ENCODE data around the gene S100A3.

The S100A3 gene

DNA sequence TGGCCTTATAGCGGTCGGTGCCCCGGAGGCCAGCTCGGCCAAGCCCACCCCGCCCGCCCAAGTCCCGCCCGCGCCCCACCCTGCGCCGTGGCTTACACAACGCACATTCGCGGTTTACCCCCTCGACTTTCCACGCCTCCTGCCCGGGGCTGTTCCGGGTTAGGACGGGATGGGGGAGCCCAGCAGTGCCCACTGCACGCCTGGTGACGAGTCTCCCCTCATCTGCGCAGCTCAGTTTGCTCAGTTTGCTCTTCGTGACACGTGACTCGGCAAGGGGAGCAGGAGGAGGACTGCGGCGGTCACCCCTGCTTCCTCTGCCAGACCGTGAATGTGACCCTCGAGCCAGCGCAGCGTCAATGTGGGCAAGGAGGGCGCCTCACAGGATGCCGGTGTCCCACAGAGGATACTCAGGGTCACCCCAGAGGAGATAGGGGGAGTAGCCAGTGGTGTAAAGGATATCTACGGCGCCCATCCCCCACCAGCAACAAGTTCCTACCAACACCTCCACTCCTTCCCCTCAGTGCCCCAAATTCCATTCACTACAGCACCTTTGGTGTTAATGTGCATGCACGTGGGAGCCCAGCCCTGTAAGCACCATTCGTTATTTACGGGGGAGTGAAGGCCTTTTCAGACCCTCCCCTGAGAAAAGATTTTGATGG lies 12.9 kb downstream of the S100A3 start:
- in situ Hi-C loops (cut with MboI; ENCODE audit: low sequenced_read_pairs) = no loop called here

DNA sequence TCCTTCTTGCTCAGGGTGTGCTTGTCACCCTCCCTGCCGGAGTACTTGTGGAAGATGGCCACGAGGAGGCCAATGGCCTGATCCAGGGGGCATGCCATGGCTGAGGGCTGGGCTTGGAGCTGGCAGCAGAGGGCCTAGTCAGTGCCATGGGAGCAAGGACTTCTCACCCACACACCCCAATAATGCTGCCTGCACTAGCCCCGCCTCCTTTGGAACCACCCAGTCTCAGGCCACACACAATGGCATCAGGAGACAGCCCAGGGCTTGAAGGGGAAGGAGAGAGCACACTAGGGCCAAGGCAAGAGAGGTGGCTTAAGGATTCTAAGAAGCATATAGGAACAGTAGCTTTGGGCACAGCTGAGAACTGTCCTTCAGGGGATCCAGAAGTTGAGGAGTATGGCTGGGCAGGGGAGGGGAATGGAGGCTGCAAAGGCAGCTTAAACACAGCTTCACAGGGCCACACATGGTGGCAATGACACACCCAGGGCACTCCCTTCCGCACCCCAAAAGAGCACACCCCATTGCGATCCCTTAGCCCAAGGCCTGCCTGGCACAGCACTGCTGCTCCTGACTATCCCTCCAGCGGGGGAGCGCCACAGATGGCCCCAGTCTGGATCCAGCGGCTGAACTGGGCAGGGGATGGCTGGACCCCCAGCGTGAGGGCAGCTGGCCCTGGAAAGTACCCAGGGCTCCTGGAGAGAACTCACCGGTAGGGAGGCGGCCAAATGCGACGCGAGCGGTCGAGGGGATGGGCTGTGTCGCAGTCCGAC lies 13.6 kb downstream of the S100A3 start, which contains the start of gene S100A6:
Gene S100A6, minus strand, starts transcription at position 750 of the 770 bp plus-strand sequence. Its CDS starts 652 bp downstream, at position 98.
- in situ Hi-C loops (cut with MboI; ENCODE audit: low sequenced_read_pairs) = no loop called here

DNA sequence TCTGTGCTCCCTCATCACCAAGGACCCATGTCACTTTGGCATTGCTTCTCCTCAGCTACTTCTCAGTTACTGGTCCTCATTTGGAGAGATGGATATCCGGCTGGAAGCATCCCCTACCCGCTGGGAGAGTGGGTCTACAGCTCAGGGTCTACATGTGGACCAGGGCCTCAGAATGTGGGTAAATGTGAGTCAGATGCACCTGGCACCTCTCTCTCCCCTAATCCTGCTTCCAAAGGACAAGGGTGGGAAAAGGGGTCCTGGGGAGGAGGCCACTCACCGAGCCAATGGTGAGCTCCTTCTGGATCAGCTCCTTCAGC lies 14.2 kb downstream of the S100A3 start:
- in situ Hi-C loops (cut with MboI; ENCODE audit: low sequenced_read_pairs) = no loop called here

DNA sequence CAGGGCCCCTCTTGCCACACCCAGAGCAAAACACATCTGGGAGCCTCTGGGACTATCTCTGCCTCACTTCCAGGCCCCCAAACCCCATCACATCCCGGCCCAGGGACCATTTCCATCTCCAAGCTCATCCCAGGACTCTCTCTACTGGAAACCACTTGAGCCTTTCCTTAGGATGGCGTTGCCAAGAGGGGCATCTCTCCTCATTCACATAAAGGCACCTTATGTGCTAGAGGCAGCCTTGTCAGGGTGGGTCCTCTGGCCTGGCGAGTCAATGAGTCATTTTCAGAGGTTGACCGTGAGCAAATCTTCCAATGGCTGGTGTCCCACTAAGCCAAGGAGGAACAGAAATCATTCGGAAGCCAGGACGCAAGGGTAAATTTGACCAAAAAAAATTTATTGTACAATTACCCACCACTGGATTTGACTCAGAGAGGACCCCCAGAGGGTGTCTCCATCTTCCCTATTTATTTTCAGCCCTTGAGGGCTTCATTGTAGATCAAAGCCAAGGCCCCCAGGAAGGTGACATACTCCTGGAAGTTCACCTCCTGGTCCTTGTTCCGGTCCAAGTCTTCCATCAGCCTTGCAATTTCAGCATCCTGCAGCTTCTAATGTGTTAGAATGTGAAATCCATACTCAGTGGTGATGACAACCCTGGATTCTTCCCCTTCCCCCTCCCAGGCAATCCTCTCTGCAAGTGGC lies 14.7 kb downstream of the S100A3 start:
- in situ Hi-C loops (cut with MboI; ENCODE audit: low sequenced_read_pairs) = no loop called here

DNA sequence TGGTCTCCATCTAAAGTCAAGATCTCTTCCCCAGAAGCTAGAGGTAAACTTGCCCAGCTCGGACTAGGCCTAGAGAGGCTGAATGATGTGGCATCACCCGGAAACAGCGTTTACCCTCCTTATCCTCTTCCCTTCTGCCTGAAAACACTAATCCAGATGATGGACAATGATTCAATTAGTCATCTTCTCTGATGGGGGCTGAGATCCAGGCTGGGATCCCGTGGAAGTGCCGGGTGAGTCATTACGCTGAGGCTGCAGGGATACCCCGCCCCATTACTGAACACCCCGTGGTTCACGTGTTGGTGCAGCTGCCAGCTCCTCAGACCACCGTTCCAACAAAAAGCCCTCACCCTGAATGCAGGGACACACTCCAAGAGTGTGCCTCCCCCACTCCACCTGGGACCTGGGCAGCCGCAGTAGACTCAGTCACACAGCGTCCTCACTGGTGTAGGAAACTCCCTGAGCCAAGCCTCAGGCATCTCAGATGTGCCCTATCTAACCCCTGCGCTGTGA lies 15.3 kb downstream of the S100A3 start:
- in situ Hi-C loops (cut with MboI; ENCODE audit: low sequenced_read_pairs) = no loop called here

DNA sequence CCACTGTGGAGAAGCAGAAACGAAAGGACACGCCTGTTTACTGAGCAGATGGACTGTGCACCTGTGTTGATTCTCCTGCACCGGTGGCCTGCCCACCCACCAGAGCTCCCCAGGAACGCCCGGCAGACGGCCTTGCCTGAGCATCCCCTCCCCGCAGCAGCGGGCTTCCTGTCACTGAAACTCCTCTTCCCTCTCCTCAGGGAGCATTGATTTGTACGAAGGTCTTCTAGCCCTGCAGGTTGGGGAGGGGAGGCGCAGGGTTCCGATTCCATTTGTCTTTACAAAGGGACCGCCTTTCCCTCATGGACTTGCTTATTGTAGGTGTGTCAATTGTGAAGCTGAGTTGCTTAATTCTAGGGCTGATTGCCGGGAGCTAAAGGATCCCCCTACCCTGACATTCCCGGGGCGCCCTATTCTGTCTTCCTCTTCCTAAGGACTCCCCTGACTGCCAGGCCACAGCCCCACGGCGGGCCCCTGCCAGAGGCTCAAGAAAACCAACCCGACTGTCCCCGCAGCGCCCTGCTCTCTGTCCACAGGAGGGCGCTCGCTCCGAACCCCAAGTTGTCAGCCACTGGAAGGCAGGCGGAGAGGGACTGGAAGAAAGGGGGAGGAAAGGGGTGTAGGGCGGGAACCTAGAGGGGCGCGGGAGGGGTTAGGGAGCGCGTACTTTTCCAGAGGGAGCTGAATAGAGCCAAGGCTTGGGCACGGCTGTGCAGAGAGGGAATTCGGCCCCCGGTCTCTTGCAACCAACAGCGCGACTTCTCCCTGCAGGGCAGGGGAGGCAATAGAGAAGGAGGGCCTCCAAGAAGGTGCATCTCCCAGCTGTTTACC lies 16.1 kb downstream of the S100A3 start:
- in situ Hi-C loops (cut with MboI; ENCODE audit: low sequenced_read_pairs) = no loop called here

DNA sequence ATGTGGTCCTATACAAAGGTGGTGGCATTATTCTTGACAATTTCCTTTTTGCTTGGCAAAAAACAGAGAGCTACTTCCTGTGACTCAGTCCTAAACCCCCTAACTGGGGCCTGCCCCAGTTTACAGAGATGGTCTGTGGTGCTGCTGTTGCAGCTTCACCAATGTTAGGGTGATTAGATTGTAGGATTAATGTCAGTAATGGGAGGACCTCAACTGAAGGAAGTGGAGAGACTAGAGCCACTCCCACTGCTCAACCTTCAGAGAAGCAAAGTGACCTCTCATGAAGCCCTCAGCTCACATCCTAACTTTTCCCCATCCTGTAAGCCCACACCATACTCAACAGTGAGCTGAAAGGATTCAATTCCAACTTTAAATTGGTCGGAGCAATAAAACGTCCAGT lies 16.9 kb downstream of the S100A3 start:
- in situ Hi-C loops (cut with MboI; ENCODE audit: low sequenced_read_pairs) = no loop called here

DNA sequence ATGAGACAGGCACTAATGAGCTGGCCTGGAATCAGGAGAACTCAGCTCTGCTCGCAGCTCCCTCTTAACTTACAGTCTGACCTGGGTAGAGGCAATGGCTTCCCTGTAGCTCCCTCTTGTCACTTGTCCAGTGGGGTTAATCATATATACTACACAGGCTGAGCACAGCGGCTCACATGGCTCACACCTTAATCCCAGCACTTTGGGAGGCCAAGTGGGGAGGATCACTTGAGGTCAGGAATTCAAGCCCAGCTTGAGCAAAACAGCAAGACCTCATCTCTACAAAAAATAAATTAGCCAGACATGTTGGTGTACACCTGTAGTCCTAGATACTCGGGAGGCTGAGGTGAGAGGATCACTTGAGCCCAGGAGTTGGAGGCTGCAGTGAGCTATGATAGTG lies 17.4 kb downstream of the S100A3 start:
- in situ Hi-C loops (cut with MboI; ENCODE audit: low sequenced_read_pairs) = no loop called here

DNA sequence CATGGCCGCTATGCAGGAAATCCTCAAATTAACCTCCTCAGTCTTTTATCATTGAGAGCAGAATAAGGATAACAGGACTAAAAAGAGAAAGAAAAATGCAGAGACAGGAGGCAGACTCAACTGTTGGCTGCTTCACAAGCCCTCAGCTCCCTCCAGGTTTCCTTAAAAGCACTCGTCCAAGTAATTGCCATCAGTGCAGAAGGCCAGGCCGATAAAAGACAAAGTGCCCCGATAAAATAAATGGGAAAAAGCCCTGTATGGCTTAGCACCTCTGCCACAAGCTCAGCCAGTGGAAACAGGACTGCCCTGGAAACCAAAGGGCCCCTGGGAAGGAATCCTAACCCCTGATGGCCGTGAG lies 21.4 kb downstream of the S100A3 start:
- in situ Hi-C loops (cut with MboI; ENCODE audit: low sequenced_read_pairs) = no loop called here

DNA sequence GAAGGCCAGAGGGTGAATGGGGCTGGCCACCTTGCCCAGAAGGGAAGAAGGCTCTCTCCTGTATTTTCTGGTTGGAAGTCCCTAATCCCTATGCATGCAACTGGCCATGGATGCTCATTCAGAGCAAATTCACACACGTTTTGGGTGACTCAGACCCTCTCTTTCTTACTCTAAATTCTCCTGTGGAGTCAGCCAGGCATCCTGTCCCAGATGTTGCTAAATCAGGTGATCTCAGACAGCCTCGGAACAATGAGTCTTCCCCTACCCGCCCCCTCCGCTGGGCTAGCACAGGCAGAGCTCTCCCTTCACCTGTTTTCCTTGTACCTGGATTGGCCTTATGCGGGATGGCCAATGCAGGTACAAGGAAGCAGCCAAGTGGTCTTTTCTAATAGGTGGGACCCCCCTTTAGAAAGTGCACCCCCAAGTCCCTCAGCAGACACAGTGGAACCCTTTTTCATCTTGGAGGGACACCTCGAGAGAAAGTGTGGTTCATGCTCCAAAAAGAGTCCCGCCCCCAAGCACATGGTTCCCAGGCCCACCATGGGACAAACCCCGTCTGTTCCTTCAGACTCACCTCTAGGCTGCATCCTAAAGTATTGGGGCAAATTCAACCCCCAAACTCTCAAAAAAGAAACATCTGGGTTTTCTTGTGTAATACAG lies 21.9 kb downstream of the S100A3 start:
- in situ Hi-C loops (cut with MboI; ENCODE audit: low sequenced_read_pairs) = no loop called here

DNA sequence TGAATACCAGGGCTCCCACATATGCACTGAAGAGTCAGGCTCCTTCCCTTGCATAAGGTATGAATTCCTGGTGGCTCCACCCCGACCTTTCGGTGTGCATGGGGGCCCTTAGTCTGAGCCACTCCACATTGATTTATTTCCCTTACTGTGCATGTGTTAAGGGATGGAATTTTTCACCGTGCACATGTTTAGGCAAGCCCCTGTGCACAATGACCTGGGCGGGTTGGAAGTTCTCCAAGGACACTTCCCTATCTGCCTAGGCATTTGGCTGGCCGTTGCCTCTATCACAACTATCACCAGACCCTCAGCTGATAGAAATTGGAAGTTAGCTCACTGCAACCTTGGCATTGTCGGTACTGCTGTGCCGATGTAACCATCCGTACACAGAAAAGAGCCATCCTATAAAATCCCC lies 22.9 kb downstream of the S100A3 start:
- in situ Hi-C loops (cut with MboI; ENCODE audit: low sequenced_read_pairs) = no loop called here

DNA sequence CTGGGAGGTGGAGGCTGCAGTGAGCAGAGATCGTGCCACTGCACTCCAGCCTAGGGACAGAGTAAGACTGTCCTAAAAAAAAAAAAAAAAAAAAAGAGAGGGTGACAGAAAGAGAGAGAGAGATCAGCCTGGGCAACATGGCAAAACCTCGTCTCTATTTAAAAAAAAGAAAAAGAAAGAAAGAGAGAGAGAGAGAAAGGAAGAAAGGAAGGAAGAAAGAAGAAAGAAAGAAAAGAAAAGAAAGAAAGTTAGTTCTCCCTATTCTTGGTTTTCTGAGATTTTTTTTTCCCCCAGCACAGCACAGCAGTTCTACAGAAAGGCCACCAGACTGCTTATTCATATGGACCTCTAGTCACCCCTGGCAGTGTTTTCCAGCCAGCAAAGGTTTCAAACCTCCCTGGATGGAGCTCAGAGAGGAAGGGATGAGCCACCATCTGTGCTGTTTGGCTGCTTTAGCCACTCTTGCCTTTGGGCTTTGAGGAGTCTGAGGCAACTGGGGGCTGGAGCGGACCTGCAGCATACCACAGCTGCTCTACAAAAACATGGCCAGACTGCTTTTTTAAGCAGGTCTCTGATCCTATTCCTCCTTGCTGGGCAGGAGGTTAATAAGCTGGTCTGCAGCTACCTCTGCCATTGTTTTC lies 23.9 kb downstream of the S100A3 start:
- in situ Hi-C loops (cut with MboI; ENCODE audit: low sequenced_read_pairs) = no loop called here

DNA sequence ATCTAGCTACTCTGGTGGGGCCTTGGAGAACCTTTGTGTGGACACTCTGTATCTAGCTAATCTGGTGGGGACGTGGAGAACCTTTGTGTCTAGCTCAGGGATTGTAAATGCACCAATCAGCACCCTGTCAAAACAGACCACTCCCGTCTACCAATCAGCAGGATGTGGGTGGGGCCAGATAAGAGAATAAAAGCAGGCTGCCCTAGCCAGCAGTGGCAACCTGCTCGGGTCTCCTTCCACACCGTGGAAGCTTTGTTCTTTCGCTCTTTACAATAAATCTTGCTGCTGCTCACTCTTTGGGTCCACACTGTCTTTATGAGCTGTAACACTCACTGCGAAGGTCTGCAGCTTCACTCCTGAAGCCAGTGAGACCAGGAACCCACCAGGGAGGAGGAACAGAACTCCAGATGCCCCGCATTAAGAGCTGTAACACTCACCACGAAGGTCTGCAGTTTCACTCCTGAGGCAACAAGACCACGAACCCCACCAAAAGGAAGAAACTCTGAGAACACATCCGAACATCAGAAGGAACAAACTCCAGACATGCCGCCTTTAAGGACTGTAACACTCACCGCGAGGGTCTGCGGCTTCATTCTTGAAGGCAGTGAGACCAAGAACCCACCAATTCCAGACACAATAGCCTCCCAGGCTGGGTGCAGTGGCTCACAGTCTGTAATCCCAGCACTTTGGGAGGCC lies 26.6 kb downstream of the S100A3 start:
- in situ Hi-C loops (cut with MboI; ENCODE audit: low sequenced_read_pairs) = loop anchor here (25.0 kb wide), 2 partner anchors 240 to 465 kb away; partner anchors contain the start of genes JTB, RAB13 and RPS27

DNA sequence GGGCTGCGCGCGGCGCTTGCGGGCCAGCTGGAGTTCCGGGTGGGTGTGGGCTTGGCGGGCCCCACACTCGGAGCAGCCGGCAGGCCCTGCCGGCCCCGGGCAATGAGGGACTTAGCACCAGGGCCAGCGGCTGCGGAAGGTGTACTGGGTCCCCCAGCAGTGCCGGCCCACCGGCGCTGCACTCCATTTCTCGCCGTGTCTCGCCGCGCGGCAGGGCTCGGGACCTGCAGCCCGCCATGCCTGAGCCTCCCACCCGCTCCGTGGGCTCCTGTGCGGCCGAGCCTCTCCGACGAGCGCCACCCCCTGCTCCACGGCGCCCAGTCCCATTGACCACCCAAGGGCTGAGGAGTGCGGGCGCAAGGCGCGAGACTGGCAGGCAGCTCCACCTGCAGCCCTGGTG lies 27.2 kb downstream of the S100A3 start:
- in situ Hi-C loops (cut with MboI; ENCODE audit: low sequenced_read_pairs) = loop anchor here (25.0 kb wide), 2 partner anchors 240 to 465 kb away; partner anchors contain the start of genes JTB, RAB13 and RPS27

DNA sequence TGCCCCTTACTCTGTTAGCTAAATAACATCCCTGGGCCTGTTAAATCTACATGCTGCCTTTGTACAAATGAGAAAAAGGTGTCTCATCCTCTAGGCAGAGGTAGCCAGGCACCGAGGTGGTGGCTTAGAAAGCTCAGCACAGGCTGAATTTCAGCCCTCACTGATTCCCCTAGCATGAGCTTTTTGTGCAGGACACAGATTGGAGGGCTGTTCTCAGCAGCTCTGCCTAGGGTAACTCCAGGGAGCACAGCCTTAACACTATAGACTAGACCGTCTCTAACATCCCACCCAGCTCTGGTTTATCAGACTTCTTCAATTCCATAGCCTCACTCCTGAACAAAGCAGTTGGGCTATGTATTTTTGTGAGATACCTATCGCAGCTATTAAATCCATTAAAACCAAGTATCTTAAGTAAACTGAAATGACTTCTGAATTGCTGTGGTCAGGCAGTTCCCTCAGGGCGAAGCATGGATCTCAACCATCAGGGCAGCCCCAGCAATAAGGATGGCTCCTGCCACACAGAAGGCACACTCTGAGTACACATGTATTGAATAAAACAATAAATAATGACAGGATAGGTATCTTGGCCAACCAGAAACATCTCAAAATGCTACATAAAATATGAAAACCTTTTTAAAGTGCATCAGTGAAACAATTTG lies 28.1 kb downstream of the S100A3 start:
- in situ Hi-C loops (cut with MboI; ENCODE audit: low sequenced_read_pairs) = loop anchor here (25.0 kb wide), 2 partner anchors 241 to 466 kb away; partner anchors contain the start of genes JTB, RAB13 and RPS27

DNA sequence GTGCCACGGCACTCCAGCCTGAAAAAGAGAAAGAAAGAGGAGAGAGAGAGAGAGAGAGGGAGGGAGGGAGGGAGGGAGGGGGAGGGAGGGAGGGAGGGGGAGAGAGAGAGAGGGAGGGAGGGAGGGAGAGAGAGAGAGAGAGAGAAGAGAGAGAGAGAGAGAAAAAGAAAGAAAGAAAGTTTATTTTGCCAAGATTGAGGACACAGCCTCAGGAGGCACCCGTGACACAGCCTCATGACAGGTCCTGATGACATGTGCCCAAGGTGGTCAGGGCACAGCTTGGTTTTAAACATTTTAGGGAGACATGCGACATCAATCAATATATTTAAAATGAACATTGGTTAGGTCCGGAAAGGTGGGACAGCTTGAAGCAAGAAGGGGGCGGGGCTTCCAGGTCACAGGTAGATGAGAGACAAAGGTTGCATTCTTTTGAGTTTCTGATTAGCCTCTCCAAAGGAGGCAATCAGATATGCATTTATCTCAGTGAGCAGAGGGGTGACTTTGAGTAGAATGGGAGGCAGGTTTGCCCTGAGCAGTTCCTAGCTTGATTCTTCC lies 28.8 kb downstream of the S100A3 start:
- in situ Hi-C loops (cut with MboI; ENCODE audit: low sequenced_read_pairs) = loop anchor here (25.0 kb wide), 2 partner anchors 242 to 467 kb away; partner anchors contain the start of genes JTB, RAB13 and RPS27

DNA sequence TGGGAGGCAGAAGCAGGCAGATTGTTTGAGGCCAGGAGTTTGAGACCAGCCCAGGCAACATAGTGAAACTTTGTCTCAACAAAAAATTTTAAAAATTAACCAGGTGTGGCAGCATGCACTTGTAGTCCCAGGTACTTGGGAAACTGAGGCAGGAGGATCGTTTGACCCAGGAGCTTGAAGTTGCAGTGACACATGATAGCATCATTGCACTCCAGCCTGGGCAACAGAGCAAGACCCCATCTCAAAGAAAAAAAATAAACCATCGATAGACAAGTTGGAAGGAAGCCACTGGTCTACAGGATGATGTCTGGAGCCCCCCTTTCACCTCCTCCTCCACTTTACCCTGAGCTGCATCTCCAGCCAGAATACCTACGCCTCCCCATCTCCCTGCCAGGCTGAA lies 29.8 kb downstream of the S100A3 start:
- in situ Hi-C loops (cut with MboI; ENCODE audit: low sequenced_read_pairs) = loop anchor here (25.0 kb wide), 2 partner anchors 243 to 468 kb away; partner anchors contain the start of genes JTB, RAB13 and RPS27

All from HL-60/S4 treated with retinoic acid at 250 ng/mL for 4 days and 3 days (cell line).